SK-N-SH (cell line): Measurements from ENCODE around the gene MBTPS1.

Experiments
- EP300 ChIP-seq, 2 experiments: IDR thresholded peaks; 2 replicates each; pipeline versions ENCODE4 v1.4.0 to v1.6.1; 2012; ENCODE audit warnings: borderline replicate concordance in 1 of 2, low read depth in 1 of 2, low read length in 1 of 2
- FOXJ3 ChIP-seq: sonication (generic); formaldehyde crosslinking; IDR thresholded peaks from 2 replicates; pipeline ENCODE4 v1.5.1; 2020; ENCODE audit warnings: mild to moderate bottlenecking, missing genetic modification reagents
- GABPA ChIP-seq: IDR thresholded peaks from 2 replicates; pipeline ENCODE4 v1.4.0; 2012; ENCODE audit warnings: low read depth, mild to moderate bottlenecking
- MXI1 ChIP-seq: IDR thresholded peaks from 2 replicates; pipeline ENCODE4 v1.6.1; 2012; ENCODE audit warnings: mild to moderate bottlenecking, low read depth, low read length, improper control_type of control experiment
- POLR2AphosphoS5 ChIP-seq: IDR thresholded peaks from 2 replicates; pipeline ENCODE4 v1.6.1; 2012; ENCODE audit warnings: low read depth, low read length
- REST ChIP-seq: IDR thresholded peaks from 2 replicates; pipeline ENCODE4 v1.6.1; 2012; ENCODE audit warnings: mild to moderate bottlenecking, low read depth, low read length, moderate library complexity
- RFX5 ChIP-seq: IDR thresholded peaks from 2 replicates; pipeline ENCODE4 v1.6.1; 2012; ENCODE audit warnings: mild to moderate bottlenecking, improper control_type of control experiment, low read length
- TF ChIP-seq, protein P1 (sequence below): IDR thresholded peaks from 2 replicates; pipeline ENCODE4 v1.4.0; 2012; ENCODE audit warnings: low read depth

GRCh38 chr16:84082110-84082509, 34.6 kb downstream of the MBTPS1 start:
- TF ChIP-seq, protein P1, sequence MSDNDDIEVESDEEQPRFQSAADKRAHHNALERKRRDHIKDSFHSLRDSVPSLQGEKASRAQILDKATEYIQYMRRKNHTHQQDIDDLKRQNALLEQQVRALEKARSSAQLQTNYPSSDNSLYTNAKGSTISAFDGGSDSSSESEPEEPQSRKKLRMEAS = no peak
- TF ChIP-seq MXI1 = no peak
- TF ChIP-seq REST = no peak
- no peak for TF ChIP-seq EP300 (IDR thresholded peaks at IDR 0.05; ENCODE audit: borderline replicate concordance in 1 of 2, low read depth in 1 of 2, low read length in 1 of 2)
- no peak for TF ChIP-seq RFX5
- TF ChIP-seq GABPA = no peak
- no peak for TF ChIP-seq FOXJ3 (CRISPR knock-in tag)
- TF ChIP-seq POLR2AphosphoS5 = no peak
